HEK293 (cell line): ENCODE measurements around the gene FLT3LG.

Experiments used
- GLIS2 ChIP-seq: fragments of 450-650 bp; formaldehyde crosslinking; IDR thresholded peaks from 2 replicates; pipeline ENCODE4 v1.5.1; 2016; ENCODE audit warnings: missing biosample characterization, missing genetic modification characterization
- KLF17 ChIP-seq: fragments of 450-650 bp; formaldehyde crosslinking; IDR thresholded peaks from 2 replicates; pipeline ENCODE4 v1.5.1; 2016; ENCODE audit warnings: missing biosample characterization, missing genetic modification characterization
- MZF1 ChIP-seq: fragments of 450-650 bp; formaldehyde crosslinking; IDR thresholded peaks from 2 replicates; pipeline ENCODE4 v1.5.1; 2017; ENCODE audit warnings: missing biosample characterization, missing genetic modification characterization, borderline replicate concordance
- PATZ1 ChIP-seq: fragments of 450-650 bp; formaldehyde crosslinking; IDR thresholded peaks from 2 replicates; pipeline ENCODE4 v1.5.1; 2016; ENCODE audit warnings: missing biosample characterization, missing genetic modification characterization
- PRDM10 ChIP-seq: fragments of 450-650 bp; formaldehyde crosslinking; IDR thresholded peaks from 2 replicates; pipeline ENCODE4 v1.5.1; 2016; ENCODE audit warnings: missing biosample characterization, missing genetic modification characterization
- PRDM4 ChIP-seq: fragments of 450-650 bp; formaldehyde crosslinking; IDR thresholded peaks from 2 replicates; pipeline ENCODE4 v1.5.1; 2017; ENCODE audit warnings: missing biosample characterization, missing genetic modification characterization
- WT1 ChIP-seq: fragments of 450-650 bp; formaldehyde crosslinking; IDR thresholded peaks from 2 replicates; pipeline ENCODE4 v1.5.1; 2016; ENCODE audit warnings: missing biosample characterization, missing genetic modification characterization
- ZBTB10 ChIP-seq: fragments of 450-650 bp; formaldehyde crosslinking; IDR thresholded peaks from 2 replicates; pipeline ENCODE4 v1.5.1; 2016; ENCODE audit warnings: missing biosample characterization, missing genetic modification characterization
- ZBTB48 ChIP-seq: fragments of 450-650 bp; formaldehyde crosslinking; IDR thresholded peaks from 2 replicates; pipeline ENCODE4 v1.5.1; 2016; ENCODE audit warnings: missing biosample characterization, missing genetic modification characterization
- ZBTB7A ChIP-seq: fragments of 450-650 bp; formaldehyde crosslinking; IDR thresholded peaks from 2 replicates; pipeline ENCODE4 v1.5.1; 2016; ENCODE audit warnings: low read depth, missing biosample characterization, missing genetic modification characterization
- ZBTB8A ChIP-seq: fragments of 450-650 bp; formaldehyde crosslinking; IDR thresholded peaks from 2 replicates; pipeline ENCODE4 v1.5.1; 2016; ENCODE audit warnings: missing biosample characterization, missing genetic modification characterization
- ZEB2 ChIP-seq: fragments of 450-650 bp; formaldehyde crosslinking; IDR thresholded peaks from 2 replicates; pipeline ENCODE4 v1.5.1; 2016; ENCODE audit warnings: missing biosample characterization, missing genetic modification characterization
- ZFP3 ChIP-seq: fragments of 450-650 bp; formaldehyde crosslinking; IDR thresholded peaks from 2 replicates; pipeline ENCODE4 v1.5.1; 2016; ENCODE audit warnings: low read depth, missing biosample characterization, missing genetic modification characterization
- ZFP69B ChIP-seq: fragments of 450-650 bp; formaldehyde crosslinking; IDR thresholded peaks from 2 replicates; pipeline ENCODE4 v1.5.1; 2016; ENCODE audit warnings: missing biosample characterization, missing genetic modification characterization
- ZNF221 ChIP-seq: fragments of 450-650 bp; formaldehyde crosslinking; IDR thresholded peaks from 2 replicates; pipeline ENCODE4 v1.5.1; 2017; ENCODE audit warnings: missing biosample characterization, missing genetic modification characterization, borderline replicate concordance
- ZNF280D ChIP-seq: fragments of 450-650 bp; formaldehyde crosslinking; IDR thresholded peaks from 2 replicates; pipeline ENCODE4 v1.5.1; 2016; ENCODE audit warnings: missing biosample characterization, missing genetic modification characterization
- ZNF362 ChIP-seq: fragments of 450-650 bp; formaldehyde crosslinking; IDR thresholded peaks from 2 replicates; pipeline ENCODE4 v1.5.1; 2016; ENCODE audit warnings: missing biosample characterization, missing genetic modification characterization
- ZNF654 ChIP-seq: fragments of 450-650 bp; formaldehyde crosslinking; IDR thresholded peaks from 2 replicates; pipeline ENCODE4 v1.5.1; 2016; ENCODE audit warnings: low read depth, missing biosample characterization, missing genetic modification characterization
- ZNF776 ChIP-seq: fragments of 450-650 bp; formaldehyde crosslinking; IDR thresholded peaks from 2 replicates; pipeline ENCODE4 v1.5.0; 2017; ENCODE audit warnings: missing biosample characterization, missing genetic modification characterization, borderline replicate concordance
- ZNF792 ChIP-seq: fragments of 450-650 bp; formaldehyde crosslinking; IDR thresholded peaks from 2 replicates; pipeline ENCODE4 v1.5.1; 2016; ENCODE audit warnings: missing biosample characterization, missing genetic modification characterization
- ZSCAN23 ChIP-seq: fragments of 450-650 bp; formaldehyde crosslinking; IDR thresholded peaks from 2 replicates; pipeline ENCODE4 v1.5.1; 2016; ENCODE audit warnings: missing biosample characterization, missing genetic modification characterization

Gene FLT3LG

GRCh38 chr19:49443366-49444099 lies 30.5 kb upstream of the FLT3LG start (continued):
- peak; percentile 75 for TF ChIP-seq ZNF792 (tag by site-specific recombination)
- peak; percentile 85 for TF ChIP-seq PRDM10 (tag by site-specific recombination)
- TF ChIP-seq ZBTB48 (tag by site-specific recombination): 0 out of 2 replicates have a peak, but pooled peaks have one; percentile 19
- 0 out of 2 replicates have a peak, but pooled peaks have one; percentile 12 for TF ChIP-seq ZNF280D (tag by site-specific recombination)
- no peak for TF ChIP-seq ZFP3 (tag by site-specific recombination)
- TF ChIP-seq PRDM4 (tag by site-specific recombination): 0 out of 2 replicates have a peak, but pooled peaks have one; percentile 39
- TF ChIP-seq ZBTB10 (tag by site-specific recombination): peak; percentile 83
- TF ChIP-seq ZSCAN23 (tag by site-specific recombination): 0 out of 2 replicates have a peak, but pooled peaks have one; percentile 22
- peak; percentile 7; the same call in 1 of the 2 replicates for TF ChIP-seq WT1 (tag by site-specific recombination)
- TF ChIP-seq KLF17 (tag by site-specific recombination): peak; percentile 60; the same call in 1 of the 2 replicates
- TF ChIP-seq ZNF221 (tag by site-specific recombination): peak; percentile 7; the same call in 1 of the 2 replicates
- TF ChIP-seq PATZ1 (tag by site-specific recombination): peak; percentile 87
- peak; percentile 91 for TF ChIP-seq ZBTB7A (tag by site-specific recombination)
- 0 out of 2 replicates have a peak, but pooled peaks have one; percentile 22 for TF ChIP-seq MZF1
- TF ChIP-seq ZNF654 (tag by site-specific recombination): peak; percentile 38
- peak; percentile 89 for TF ChIP-seq GLIS2 (tag by site-specific recombination)
- peak; percentile 77; the same call in 1 of the 2 replicates for TF ChIP-seq ZNF362
- TF ChIP-seq ZEB2 (tag by site-specific recombination): peak; percentile 93
- peak; percentile 89 for TF ChIP-seq ZFP69B (tag by site-specific recombination)
- no peak for TF ChIP-seq ZNF776 (tag by site-specific recombination)
- TF ChIP-seq ZBTB8A (tag by site-specific recombination): peak; percentile 51; the same call in 1 of the 2 replicates
